HL-60 (cell line): Measurements from ENCODE around the gene HK3.

Source experiments
- DNase-seq, 2 experiments: peaks; one replicate each; pipeline ENCODE4 v3.0.0-alpha.2; 2010 to 2020; ENCODE audit warnings: low read depth in 1 of 2, low spot score in 1 of 2
- H3K27ac ChIP-seq: fragments of 250-450 bp; sonication (Bioruptor Pico); replicated peaks from 2 replicates; pipeline ENCODE4 v1.5.1; 2020; ENCODE audit warnings: mild to moderate bottlenecking, moderate library complexity
- H3K27me3 ChIP-seq: fragments of 250-450 bp; sonication (Bioruptor Pico); 2 replicates; pipeline ENCODE4 v1.5.1; 2021; ENCODE audit warnings: mild to moderate bottlenecking, moderate library complexity; ENCODE audit not compliant: insufficient read depth, poor library complexity, severe bottlenecking
- H3K4me3 ChIP-seq: replicated peaks from 2 replicates; pipeline ENCODE4 v1.5.1; 2011; ENCODE audit warnings: mild to moderate bottlenecking, control low read depth, low read length; ENCODE audit not compliant: insufficient read depth
- GABPA ChIP-seq: IDR thresholded peaks from 2 replicates; pipeline ENCODE4 v1.6.1; 2012; ENCODE audit warnings: low read depth
- POLR2AphosphoS5 ChIP-seq: IDR thresholded peaks from 2 replicates; pipeline ENCODE4 v1.6.1; 2012; ENCODE audit warnings: low read depth
- SPI1 ChIP-seq: IDR thresholded peaks from 2 replicates; pipeline ENCODE4 v1.6.1; 2012; ENCODE audit warnings: low read depth, mild to moderate bottlenecking, borderline replicate concordance
- TF ChIP-seq, protein P1 (sequence below): IDR thresholded peaks from 2 replicates; pipeline ENCODE4 v1.6.1; 2012; ENCODE audit warnings: low read depth; ENCODE audit not compliant: insufficient replicate concordance
- TF ChIP-seq, protein P2 (sequence below): IDR thresholded peaks from one replicate; pipeline ENCODE4 v1.5.1; 2011; ENCODE audit warnings: low read length, control low read depth, inconsistent platforms; ENCODE audit not compliant: insufficient read depth

Gene HK3

GRCh38 chr5:176908675-176909368 lies 9.7 kb upstream of the HK3 start:
- no peak for TF ChIP-seq GABPA
- TF ChIP-seq SPI1 = peak; percentile 91
- H3K27me3 ChIP-seq = no peaks in the 10 kb centered on the region
- no peak overlapping the region for H3K4me3 ChIP-seq
- no peak for DNase-seq
- peak overlapping the region; percentile 32 for H3K27ac ChIP-seq

DNA sequence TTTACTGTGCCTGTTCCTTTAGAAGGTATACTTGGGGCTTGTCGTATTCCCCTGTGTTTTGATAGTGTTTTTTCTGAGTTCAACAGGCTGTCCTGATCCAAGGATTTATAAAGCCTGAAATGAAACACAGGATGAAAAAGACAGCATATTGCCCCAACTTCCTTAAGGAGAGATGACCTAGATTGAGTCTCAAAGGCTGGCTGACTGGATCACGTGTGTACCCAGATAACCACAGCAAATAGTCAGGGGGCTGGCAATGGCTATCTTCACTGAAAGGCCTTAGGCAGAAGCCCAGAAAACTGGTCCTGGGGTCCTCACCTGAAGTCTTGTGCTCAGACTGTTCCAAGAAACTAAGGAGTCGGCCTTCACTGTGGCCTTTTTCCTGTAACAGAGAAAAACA lies 7.7 kb upstream of the HK3 start:
- H3K27ac ChIP-seq = no peak overlapping the region
- no peak for DNase-seq
- H3K4me3 ChIP-seq = no peak overlapping the region
- TF ChIP-seq, protein P1, sequence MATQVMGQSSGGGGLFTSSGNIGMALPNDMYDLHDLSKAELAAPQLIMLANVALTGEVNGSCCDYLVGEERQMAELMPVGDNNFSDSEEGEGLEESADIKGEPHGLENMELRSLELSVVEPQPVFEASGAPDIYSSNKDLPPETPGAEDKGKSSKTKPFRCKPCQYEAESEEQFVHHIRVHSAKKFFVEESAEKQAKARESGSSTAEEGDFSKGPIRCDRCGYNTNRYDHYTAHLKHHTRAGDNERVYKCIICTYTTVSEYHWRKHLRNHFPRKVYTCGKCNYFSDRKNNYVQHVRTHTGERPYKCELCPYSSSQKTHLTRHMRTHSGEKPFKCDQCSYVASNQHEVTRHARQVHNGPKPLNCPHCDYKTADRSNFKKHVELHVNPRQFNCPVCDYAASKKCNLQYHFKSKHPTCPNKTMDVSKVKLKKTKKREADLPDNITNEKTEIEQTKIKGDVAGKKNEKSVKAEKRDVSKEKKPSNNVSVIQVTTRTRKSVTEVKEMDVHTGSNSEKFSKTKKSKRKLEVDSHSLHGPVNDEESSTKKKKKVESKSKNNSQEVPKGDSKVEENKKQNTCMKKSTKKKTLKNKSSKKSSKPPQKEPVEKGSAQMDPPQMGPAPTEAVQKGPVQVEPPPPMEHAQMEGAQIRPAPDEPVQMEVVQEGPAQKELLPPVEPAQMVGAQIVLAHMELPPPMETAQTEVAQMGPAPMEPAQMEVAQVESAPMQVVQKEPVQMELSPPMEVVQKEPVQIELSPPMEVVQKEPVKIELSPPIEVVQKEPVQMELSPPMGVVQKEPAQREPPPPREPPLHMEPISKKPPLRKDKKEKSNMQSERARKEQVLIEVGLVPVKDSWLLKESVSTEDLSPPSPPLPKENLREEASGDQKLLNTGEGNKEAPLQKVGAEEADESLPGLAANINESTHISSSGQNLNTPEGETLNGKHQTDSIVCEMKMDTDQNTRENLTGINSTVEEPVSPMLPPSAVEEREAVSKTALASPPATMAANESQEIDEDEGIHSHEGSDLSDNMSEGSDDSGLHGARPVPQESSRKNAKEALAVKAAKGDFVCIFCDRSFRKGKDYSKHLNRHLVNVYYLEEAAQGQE = no peak
- no peak for TF ChIP-seq POLR2AphosphoS5
- no peaks in the 10 kb centered on the region for H3K27me3 ChIP-seq

DNA sequence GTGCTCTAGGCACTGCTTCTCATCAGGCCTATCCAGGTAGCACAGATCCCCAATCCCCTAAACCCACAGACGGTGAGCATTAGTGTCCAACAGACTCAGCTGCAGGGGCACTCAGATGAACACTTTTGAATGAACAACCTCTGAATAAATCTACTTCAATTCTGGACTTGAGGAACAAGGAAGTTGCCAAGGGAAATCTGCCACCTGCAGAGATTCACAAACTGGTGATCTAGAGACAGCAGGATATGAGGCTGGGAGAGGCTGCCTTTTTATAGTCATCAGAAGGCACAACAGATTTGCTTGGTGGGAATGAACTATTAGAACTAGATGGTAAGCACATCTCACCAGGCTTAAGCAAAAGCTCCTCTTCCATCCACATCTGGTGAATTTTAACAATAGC lies 7.0 kb upstream of the HK3 start:
- no peak overlapping the region for H3K4me3 ChIP-seq
- TF ChIP-seq GABPA (no peak), POLR2AphosphoS5 (no peak)
- no peaks in the 10 kb centered on the region for H3K27me3 ChIP-seq
- DNase-seq = no peak
- H3K27ac ChIP-seq = no peak overlapping the region

- no peak overlapping the region for H3K27ac ChIP-seq
- H3K4me3 ChIP-seq = no peak overlapping the region
- no peaks in the 10 kb centered on the region for H3K27me3 ChIP-seq
- no peak for DNase-seq
- TF ChIP-seq SPI1 = no peak
- no peak for TF ChIP-seq GABPA
- TF ChIP-seq, protein P2, sequence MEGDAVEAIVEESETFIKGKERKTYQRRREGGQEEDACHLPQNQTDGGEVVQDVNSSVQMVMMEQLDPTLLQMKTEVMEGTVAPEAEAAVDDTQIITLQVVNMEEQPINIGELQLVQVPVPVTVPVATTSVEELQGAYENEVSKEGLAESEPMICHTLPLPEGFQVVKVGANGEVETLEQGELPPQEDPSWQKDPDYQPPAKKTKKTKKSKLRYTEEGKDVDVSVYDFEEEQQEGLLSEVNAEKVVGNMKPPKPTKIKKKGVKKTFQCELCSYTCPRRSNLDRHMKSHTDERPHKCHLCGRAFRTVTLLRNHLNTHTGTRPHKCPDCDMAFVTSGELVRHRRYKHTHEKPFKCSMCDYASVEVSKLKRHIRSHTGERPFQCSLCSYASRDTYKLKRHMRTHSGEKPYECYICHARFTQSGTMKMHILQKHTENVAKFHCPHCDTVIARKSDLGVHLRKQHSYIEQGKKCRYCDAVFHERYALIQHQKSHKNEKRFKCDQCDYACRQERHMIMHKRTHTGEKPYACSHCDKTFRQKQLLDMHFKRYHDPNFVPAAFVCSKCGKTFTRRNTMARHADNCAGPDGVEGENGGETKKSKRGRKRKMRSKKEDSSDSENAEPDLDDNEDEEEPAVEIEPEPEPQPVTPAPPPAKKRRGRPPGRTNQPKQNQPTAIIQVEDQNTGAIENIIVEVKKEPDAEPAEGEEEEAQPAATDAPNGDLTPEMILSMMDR = no peak
- TF ChIP-seq POLR2AphosphoS5 = no peak
- TF ChIP-seq, protein P1 = no peak
These were observed 5.1 kb upstream of the HK3 start for GRCh38 chr5:176904276-176904675.

GRCh38 chr5:176902911-176903664 lies 3.9 kb upstream of the HK3 start:
- peak overlapping the region; percentile 16 for H3K27ac ChIP-seq
- TF ChIP-seq GABPA = no peak
- TF ChIP-seq POLR2AphosphoS5 = no peak
- TF ChIP-seq SPI1 = no peak; the same call in 1 of the 2 replicates
- TF ChIP-seq, protein P2 = no peak
- TF ChIP-seq, protein P1 = no peak

More at GRCh38 chr5:176902911-176903664, 3.9 kb upstream of the HK3 start:
- H3K27me3 ChIP-seq = no peaks in the 10 kb centered on the region
- no peak for DNase-seq
- H3K4me3 ChIP-seq = no peak overlapping the region
